Smooth muscle cell (in vitro differentiated cells): ENCODE data around the gene RSPO4. TPM values are rescaled to one million over a fixed set of nuclear protein-coding genes. Genes with fewer than 3 reads are reported as not detected.

ENCODE experiments used
- DNase-seq: peaks from one replicate; lab custom pipeline; 2025; ENCODE audit not compliant: unreplicated experiment; lab: John Stamatoyannopoulos, UW
- H2AFZ ChIP-seq: fragments of 200-600 bp; sonication (generic); 2 replicates; pipeline ENCODE4 v1.6.0; 2016; ENCODE audit warnings: antibody characterized with exemption, low read depth, mild to moderate bottlenecking
- H3F3A ChIP-seq: fragments of 200-600 bp; sonication (generic); 2 replicates; pipeline ENCODE4 v1.6.0; 2017; ENCODE audit warnings: antibody characterized with exemption, low read depth
- H3K27ac ChIP-seq: fragments of 200-600 bp; sonication (generic); 2 replicates; pipeline ENCODE4 v1.5.1; 2016; ENCODE audit warnings: low read depth, mild to moderate bottlenecking
- H3K27me3 ChIP-seq: fragments of 200-600 bp; sonication (generic); 2 replicates; pipeline ENCODE4 v1.6.1; 2016; ENCODE audit warnings: low read depth, mild to moderate bottlenecking
- H3K36me3 ChIP-seq: fragments of 200-600 bp; sonication (generic); 2 replicates; pipeline ENCODE4 v1.5.1; 2016; ENCODE audit warnings: low read depth
- H3K4me1 ChIP-seq: fragments of 200-600 bp; sonication (generic); 2 replicates; pipeline ENCODE4 v1.5.1; 2016; ENCODE audit warnings: low read depth
- H3K4me2 ChIP-seq: fragments of 200-600 bp; sonication (generic); 2 replicates; pipeline ENCODE4 v1.6.0; 2016; ENCODE audit warnings: mild to moderate bottlenecking
- H3K4me3 ChIP-seq: fragments of 200-600 bp; sonication (generic); 2 replicates; pipeline ENCODE4 v1.5.1; 2016; ENCODE audit warnings: mild to moderate bottlenecking
- H3K79me2 ChIP-seq: fragments of 200-600 bp; sonication (generic); 2 replicates; pipeline ENCODE4 v1.6.0; 2016; ENCODE audit warnings: low read depth, mild to moderate bottlenecking
- H3K9ac ChIP-seq: fragments of 200-600 bp; sonication (generic); 2 replicates; pipeline ENCODE4 v1.6.0; 2016; ENCODE audit warnings: low read depth
- H3K9me3 ChIP-seq: fragments of 200-600 bp; sonication (generic); replicated peaks from 2 replicates; pipeline ENCODE4 v1.5.1; 2016; ENCODE audit warnings: low read depth
- H4K20me1 ChIP-seq: fragments of 200-600 bp; sonication (generic); 2 replicates; pipeline ENCODE4 v1.6.0; 2016; ENCODE audit warnings: low read depth
- CTCF ChIP-seq: fragments of 200-600 bp; sonication (generic); IDR thresholded peaks from 2 replicates; pipeline ENCODE4 v1.5.1; 2017; ENCODE audit warnings: borderline replicate concordance, mild to moderate bottlenecking, antibody characterized with exemption; ENCODE audit not compliant: insufficient read depth, poor library complexity, severe bottlenecking
- WGBS: methylation state at CpG from one replicate; pipeline ENCODE4 v1.1.7; 2016; ENCODE audit warnings: low lambda C conversion rate; 5-methylcytosine and 5-hydroxymethylcytosine counted together
- polyA plus RNA-seq: library from polyadenylated mRNA; unstranded; fragments of >200 nt; fragmentation: Nextera tagmentation; extraction: Ambion mirVana; gene quantifications from 2 replicates; pipeline ENCODE4 v1.2.1, GENCODE V29; 2016
- total RNA-seq: library from RNA; depleted of rRNA; stranded (reverse); fragments of >200 nt; gene quantifications from 2 replicates; pipeline ENCODE4 v1.2.3, GENCODE V29; 2014

Gene RSPO4
- total and polyA plus RNA-seq, 2 experiments from 2014 or later = 1.3 to 5.0 TPM

GRCh38 chr20:913306-913849 lies 88.7 kb downstream of the RSPO4 start:
- Histone ChIP-seq H3F3A (no peaks in the 10 kb centered on the region), H3K4me3 (no peak overlapping the region), H3K36me3 (no peaks in the 10 kb centered on the region), H3K27ac (no peak overlapping the region), H3K4me1 (no peaks in the 10 kb centered on the region), H4K20me1 (no peaks in the 10 kb centered on the region), H3K9ac (no peak overlapping the region), H3K4me2 (no peak overlapping the region), H3K79me2 (no peaks in the 10 kb centered on the region), H2AFZ (no peak overlapping the region), H3K27me3 (no peaks in the 10 kb centered on the region), H3K9me3 (no peaks in the 10 kb centered on the region)
- 84% methylated on average over 5 of the region's 5 CpGs for WGBS
- DNase-seq = no peak
- TF ChIP-seq CTCF = no peak

GRCh38 chr20:911882-912600 lies 90.1 kb downstream of the RSPO4 start:
- no peak overlapping the region for H3K27ac ChIP-seq
- H2AFZ ChIP-seq = no peak overlapping the region
- no peaks in the 10 kb centered on the region for H4K20me1 ChIP-seq
- no peaks in the 10 kb centered on the region for H3K27me3 ChIP-seq
- no peak for DNase-seq
- no peaks in the 10 kb centered on the region for H3K9me3 ChIP-seq
- no peaks in the 10 kb centered on the region for H3K79me2 ChIP-seq
- no peak overlapping the region for H3K9ac ChIP-seq
- H3K4me1 ChIP-seq = no peaks in the 10 kb centered on the region
- H3K4me3 ChIP-seq = no peak overlapping the region
- TF ChIP-seq CTCF = no peak
- no peaks in the 10 kb centered on the region for H3F3A ChIP-seq
- no peaks in the 10 kb centered on the region for H3K36me3 ChIP-seq
- H3K4me2 ChIP-seq = no peak overlapping the region
- 74% methylated on average over 5 of the region's 5 CpGs for WGBS

- H2AFZ ChIP-seq = no peak overlapping the region
- H3K4me1 ChIP-seq = no peaks in the 10 kb centered on the region
- no peak overlapping the region for H3K4me2 ChIP-seq
- no peak for DNase-seq
- H3K27me3 ChIP-seq = no peaks in the 10 kb centered on the region
- H3F3A ChIP-seq = no peaks in the 10 kb centered on the region
- no peaks in the 10 kb centered on the region for H3K9me3 ChIP-seq
- no peak overlapping the region for H3K27ac ChIP-seq
- H3K9ac ChIP-seq = no peak overlapping the region
- TF ChIP-seq CTCF = no peak
- no peaks in the 10 kb centered on the region for H3K36me3 ChIP-seq
- H3K79me2 ChIP-seq = no peaks in the 10 kb centered on the region
- WGBS = 86% methylated on average over 12 of the region's 12 CpGs
- no peak overlapping the region for H3K4me3 ChIP-seq
- H4K20me1 ChIP-seq = no peaks in the 10 kb centered on the region
These were observed 91.0 kb downstream of the RSPO4 start for GRCh38 chr20:910870-911770.
